Occipital lobe (tissue), 2 donors: ENCODE data around the gene SCARB1. TPM values are rescaled to one million over a fixed set of nuclear protein-coding genes. Genes with fewer than 3 reads are reported as not detected.

ENCODE experiments used
- DNase-seq: peaks from one replicate; lab custom pipeline; 2025; lab: John Stamatoyannopoulos, UW
- total RNA-seq: library from RNA; depleted of rRNA; stranded (reverse); fragments of >200 nt; gene quantifications from one replicate; pipeline ENCODE4 v1.2.3, GENCODE V29; 2014

Gene SCARB1
- total RNA-seq, 1 donor from 2014 or later: 8.9 TPM

- DNase-seq: no peak
These were observed 102.6 kb downstream of the SCARB1 start for GRCh38 chr12:124761056-124761455.

DNA sequence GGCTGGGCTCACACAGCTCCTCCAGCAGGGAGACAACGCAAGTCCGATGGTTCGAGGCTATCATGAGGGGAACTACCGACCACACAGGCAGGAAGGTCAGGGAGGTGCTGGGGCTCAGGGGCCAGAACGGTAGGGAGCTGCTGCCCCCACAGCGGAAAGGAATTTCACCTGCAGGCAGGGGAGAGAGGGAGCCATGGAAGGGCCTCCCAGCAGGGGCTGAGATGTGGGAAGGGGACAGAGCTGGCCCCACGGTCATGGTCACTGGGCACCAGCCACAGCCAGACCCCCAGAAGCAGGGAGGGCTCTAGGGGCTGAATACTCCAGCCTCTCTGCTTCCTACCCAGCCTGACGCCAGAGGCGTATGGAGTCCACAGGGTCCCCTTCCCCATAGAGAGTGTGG, 103.1 kb downstream of the SCARB1 start:
- DNase-seq: no peak

DNA sequence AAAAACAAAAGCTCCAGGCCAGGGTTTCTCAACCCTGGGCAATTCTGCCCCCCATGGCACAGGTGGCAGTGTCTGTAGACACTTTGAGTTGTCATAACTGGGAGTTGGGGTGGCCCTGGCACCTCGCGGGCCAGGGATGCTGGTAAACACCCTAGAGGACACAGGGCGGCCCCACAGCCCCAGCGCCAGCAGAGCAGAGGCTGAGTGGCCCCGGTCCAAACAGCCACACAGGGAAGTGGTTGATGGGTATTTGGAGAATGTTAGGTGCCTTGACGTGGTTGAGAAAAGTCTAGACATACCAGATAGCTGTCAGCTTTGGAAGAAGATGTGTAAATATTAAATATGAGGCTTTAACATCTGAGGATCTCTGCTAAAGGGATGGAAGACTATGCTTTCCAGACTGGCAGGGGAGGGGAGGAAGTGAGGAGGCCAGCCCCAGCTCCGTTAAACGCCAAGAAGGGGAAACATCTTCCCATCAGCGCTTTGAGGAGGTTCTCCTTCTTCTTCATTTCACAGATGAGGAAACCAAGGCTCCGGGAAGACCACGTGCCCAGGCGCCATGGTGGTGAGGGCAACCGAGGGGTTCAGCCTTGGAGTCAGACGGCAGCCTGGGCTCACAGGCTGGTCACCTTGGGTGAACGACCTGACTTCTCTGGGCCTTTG, 103.7 kb downstream of the SCARB1 start:
- no peak for DNase-seq

GRCh38 chr12:124758266-124759220, 105.1 kb downstream of the SCARB1 start:
- no peak for DNase-seq

DNA sequence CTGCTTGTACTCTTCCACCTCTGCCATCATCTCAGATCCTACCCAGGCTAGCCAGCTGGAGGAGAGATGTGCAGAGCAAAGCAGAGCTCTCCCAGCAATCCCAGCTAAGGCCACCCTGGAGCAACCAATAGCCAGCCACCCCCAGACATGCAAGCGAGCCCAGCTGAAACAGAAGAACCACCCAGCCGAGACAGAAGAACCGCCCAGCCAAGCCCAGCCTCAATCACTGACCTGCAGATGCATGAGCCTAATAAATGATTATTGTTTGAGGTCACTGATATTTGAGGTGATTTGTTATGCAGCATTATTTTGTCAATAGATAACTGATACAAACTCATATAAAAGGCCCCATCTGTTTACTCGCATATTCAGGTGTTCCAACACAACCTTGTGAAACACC, 106.3 kb downstream of the SCARB1 start:
- DNase-seq: no peak

DNA sequence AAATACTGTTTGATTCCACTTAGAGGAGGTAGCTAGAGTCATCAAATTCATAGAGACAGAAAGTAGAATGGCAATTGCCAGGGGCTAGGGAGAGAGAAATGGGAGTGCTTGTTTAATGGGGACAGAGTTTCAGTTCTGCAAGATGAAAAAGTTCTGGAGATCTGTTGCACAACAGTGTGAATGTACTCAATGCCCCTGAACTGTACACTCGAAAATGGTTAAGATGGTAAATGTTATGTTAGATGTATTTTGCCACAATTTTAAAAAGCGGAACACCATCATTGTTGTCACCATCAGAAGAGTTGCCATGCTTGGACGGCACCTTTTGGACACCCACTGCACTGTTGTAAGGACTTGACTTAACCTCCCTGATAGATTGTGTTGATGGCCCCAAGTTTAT, 106.9 kb downstream of the SCARB1 start:
- no peak for DNase-seq

DNA sequence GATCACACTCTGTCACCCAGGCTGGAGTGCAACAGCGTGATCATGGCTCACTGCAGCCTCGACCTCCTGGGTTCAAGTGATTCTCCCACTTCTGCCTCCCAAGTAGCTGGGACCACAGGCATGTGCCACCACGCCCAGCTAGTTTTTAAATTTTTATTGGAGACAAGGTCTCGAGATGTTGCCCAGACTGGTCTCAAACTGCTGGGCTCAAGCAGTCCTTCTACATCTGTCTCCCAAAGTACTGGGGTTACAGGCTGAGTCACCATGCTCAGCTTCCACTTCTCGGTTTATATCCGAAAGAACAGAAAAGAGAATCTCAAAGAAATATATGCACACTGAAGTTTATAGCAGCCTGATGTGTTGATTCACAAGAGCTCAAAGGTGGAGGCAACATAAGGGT, 107.5 kb downstream of the SCARB1 start:
- no peak for DNase-seq

- no peak for DNase-seq
These were observed 107.9 kb downstream of the SCARB1 start for GRCh38 chr12:124755801-124756148.

- peak; percentile 92 for DNase-seq
These were observed 108.5 kb downstream of the SCARB1 start for GRCh38 chr12:124754949-124755800.

GRCh38 chr12:124754491-124754890, 109.2 kb downstream of the SCARB1 start:
- no peak for DNase-seq

DNA sequence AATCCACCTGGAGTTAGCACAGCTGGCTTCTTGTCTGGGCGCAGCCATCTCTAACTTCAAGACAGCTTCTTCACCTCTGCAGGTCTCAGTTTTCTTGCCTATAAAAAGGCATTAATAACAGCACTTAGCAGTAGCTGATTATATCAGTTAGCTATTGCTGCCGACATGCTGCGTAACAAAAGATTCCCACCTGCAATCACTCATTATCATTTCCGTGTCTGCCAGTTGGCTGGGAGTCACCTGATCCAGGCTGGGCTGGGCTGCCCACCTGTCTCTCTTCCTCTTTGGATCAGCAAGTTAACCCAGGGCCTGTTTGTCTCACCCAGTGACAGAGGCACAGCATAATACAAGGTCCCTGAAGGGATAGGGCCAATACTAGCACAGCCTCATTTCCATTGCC, 109.7 kb downstream of the SCARB1 start:
- no peak for DNase-seq

DNA sequence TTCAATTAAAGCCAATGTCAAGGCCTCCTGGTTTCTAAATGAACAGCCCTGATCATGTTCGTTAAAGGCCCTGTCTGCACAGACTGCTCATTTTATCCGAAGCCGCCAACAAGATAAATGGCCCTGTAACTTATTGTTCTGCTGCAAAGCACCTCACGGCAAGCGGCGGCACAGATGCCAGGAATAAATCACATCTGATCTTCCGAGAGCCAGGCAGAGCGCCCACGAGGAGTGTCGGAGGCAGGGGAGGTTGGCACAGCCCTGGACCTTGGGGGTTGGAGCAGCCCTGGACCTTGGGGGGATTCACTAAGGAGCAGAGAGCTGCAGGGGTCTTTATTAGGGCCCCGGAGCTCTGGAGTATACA, 110.5 kb downstream of the SCARB1 start:
- DNase-seq: no peak

- peak; percentile 12 for DNase-seq
These were observed 111.0 kb downstream of the SCARB1 start for GRCh38 chr12:124752437-124753227.

DNA sequence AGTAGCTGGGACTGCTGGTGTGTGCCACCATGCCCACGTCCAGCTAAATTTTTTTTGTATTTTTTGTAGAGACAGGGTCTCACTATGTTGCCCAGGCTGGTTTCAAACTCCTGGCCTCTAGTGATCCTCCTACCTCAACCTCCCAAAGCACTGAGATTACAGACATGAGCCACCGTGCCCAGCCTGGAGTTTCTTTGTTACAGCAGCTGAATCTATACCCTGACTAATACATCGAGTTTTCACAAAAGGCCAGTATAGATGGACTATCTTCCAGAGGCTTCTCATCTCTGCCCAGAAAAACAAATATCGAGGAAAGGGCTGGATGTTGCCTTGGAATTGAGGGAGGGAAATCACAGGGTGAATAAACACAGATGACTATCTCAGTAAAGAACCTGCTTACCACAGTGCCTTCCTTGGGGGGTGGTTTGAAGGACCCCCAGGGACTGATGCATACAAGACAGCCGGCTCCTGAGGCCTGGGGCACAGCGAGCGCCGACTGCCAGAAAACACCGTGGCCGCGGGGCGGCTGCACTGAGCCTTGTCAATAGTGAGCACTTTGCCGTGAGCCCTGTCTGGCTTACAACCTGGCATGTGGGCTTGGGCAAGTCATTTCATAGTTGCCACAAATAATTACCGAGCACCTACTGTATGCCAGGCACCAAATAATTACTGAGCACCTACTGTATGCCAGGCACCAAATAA, 111.9 kb downstream of the SCARB1 start:
- no peak for DNase-seq

DNA sequence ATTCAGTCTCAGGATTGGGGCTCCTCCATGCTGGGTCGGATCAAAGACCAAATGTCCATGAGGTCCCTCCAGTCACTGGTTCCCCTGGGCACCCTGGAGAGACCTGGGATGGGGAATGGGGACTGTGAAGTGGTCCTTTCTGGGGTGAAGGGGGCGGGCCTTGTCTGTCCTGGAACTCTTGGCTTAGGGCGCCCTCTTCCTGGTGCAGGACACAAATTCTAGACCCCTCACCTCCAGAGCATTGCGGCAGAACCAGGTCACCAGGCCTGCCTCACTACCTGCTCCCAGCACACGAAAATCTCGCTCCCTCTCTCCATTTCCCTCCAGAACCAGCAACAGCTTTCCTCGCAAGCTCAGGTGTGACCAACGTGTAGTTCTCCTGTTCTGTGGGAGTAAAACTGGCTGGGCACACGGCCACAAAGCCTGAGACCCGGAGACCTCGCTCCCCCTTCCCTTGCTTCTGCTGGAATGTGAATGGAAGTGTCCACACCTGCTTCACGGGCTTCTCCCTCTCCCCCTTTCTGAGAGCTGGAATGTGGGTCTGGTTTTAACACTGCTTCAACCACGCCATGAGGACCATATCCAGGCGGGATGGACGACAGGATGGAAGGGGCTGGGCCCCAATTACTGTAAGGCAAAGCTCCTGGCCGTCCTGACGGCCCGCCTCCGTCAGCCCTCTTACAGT, 112.7 kb downstream of the SCARB1 start:
- DNase-seq: no peak

DNA sequence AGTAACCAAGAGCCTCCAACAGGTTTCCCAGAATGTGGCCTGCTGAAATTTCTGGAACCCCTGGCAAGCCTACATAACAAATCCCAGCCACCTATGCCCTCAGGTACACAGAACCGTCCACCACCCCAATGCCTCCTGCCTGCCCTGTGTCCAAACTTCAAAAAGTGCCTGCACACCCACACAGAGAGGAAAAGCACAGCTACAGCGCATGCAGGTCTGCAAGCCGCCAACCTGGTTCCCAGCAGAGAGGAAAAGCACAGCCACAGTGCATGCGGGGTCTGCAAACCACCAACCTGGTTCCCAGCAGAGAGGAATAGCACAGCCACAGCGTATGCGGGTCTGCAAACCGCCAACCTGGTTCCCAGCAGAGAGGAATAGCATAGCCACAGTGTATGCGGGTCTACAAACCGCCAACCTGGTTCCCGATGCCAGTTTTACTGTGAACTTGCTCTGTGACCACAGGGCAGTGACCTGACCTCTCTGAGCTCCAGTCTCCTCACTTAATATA, 113.5 kb downstream of the SCARB1 start:
- DNase-seq: no peak

DNA sequence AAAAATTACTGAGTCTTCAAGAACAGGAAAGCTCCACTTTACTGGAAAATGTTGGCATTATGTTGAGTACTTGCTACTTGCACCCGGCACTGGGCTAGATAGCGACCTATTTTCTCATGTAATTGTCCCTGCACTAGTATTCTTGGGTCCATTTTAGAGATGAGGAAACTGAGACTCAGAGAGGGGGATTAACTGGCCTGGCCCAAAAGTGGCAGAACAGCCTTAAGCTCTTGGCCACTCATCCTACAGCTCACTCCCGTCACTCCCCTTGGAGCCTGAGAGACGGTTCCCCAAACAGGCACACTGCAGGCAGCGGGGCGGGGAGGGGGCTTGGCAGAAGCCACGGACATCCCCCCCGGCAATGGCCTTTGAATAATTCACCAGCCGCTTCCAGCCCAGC, 113.9 kb downstream of the SCARB1 start:
- DNase-seq: no peak

GRCh38 chr12:124747426-124748161, 116.1 kb downstream of the SCARB1 start:
- DNase-seq: no peak
